ENCODE results near the gene EHF. TPM values are rescaled to one million over a fixed set of nuclear protein-coding genes. Genes with fewer than 3 reads are reported as not detected.
A peak's percentile ranks its signal among the peaks of the same experiment; 100 is the strongest.

EHF gene
- total and polyA plus RNA-seq, 2 of the 13 experiments (the other 11 are each of a cell fraction or from before 2014, with no cell fraction given), result 0.04 to 0.46 TPM

GRCh38 chr11:34654483-34655334 is 33.8 kb downstream of the EHF start (continued):
- TF ChIP-seq, protein P1, sequence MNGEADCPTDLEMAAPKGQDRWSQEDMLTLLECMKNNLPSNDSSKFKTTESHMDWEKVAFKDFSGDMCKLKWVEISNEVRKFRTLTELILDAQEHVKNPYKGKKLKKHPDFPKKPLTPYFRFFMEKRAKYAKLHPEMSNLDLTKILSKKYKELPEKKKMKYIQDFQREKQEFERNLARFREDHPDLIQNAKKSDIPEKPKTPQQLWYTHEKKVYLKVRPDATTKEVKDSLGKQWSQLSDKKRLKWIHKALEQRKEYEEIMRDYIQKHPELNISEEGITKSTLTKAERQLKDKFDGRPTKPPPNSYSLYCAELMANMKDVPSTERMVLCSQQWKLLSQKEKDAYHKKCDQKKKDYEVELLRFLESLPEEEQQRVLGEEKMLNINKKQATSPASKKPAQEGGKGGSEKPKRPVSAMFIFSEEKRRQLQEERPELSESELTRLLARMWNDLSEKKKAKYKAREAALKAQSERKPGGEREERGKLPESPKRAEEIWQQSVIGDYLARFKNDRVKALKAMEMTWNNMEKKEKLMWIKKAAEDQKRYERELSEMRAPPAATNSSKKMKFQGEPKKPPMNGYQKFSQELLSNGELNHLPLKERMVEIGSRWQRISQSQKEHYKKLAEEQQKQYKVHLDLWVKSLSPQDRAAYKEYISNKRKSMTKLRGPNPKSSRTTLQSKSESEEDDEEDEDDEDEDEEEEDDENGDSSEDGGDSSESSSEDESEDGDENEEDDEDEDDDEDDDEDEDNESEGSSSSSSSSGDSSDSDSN (CRISPR knock-in tag; IDR thresholded peaks at IDR 0.05), result peak; percentile 24; the same call in 1 of the 2 replicates
- TF ChIP-seq IKZF1 (IDR thresholded peaks at IDR 0.05), result no peak
- TF ChIP-seq, protein P2, sequence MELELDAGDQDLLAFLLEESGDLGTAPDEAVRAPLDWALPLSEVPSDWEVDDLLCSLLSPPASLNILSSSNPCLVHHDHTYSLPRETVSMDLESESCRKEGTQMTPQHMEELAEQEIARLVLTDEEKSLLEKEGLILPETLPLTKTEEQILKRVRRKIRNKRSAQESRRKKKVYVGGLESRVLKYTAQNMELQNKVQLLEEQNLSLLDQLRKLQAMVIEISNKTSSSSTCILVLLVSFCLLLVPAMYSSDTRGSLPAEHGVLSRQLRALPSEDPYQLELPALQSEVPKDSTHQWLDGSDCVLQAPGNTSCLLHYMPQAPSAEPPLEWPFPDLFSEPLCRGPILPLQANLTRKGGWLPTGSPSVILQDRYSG (CRISPR knock-in tag; IDR thresholded peaks at IDR 0.05), result no peak
- TF ChIP-seq ZBTB25 (CRISPR knock-in tag; IDR thresholded peaks at IDR 0.05), result peak; percentile 72; the same call in 1 of the 2 replicates
- TF ChIP-seq ZNF720 (CRISPR knock-in tag; IDR thresholded peaks at IDR 0.05), result no peak
- no peak for TF ChIP-seq ZZZ3 (CRISPR knock-in tag; IDR thresholded peaks at IDR 0.05; ENCODE audit: borderline replicate concordance)
- peak; percentile 57; the same call in 1 of the 2 replicates for TF ChIP-seq BORCS8-MEF2B (CRISPR knock-in tag; IDR thresholded peaks at IDR 0.05)
- TF ChIP-seq CC2D1A (CRISPR knock-in tag; IDR thresholded peaks at IDR 0.05), result no peak
- no peak for TF ChIP-seq TEAD2 (CRISPR knock-in tag; IDR thresholded peaks at IDR 0.05)
- peak; percentile 61; the same call in 1 of the 2 replicates for TF ChIP-seq ZBTB49 (CRISPR knock-in tag; IDR thresholded peaks at IDR 0.05; ENCODE audit: borderline replicate concordance)
- TF ChIP-seq CBX1 (IDR thresholded peaks at IDR 0.05; ENCODE audit: low read depth), result no peak
- TF ChIP-seq DDIT3 (CRISPR knock-in tag; IDR thresholded peaks at IDR 0.05), result peak; percentile 75; the same call in 1 of the 2 replicates
- TF ChIP-seq NKX3-1 (CRISPR knock-in tag; IDR thresholded peaks at IDR 0.05), result peak; percentile 80
- no peak for TF ChIP-seq KLF9 (CRISPR knock-in tag; IDR thresholded peaks at IDR 0.05; ENCODE audit: low read depth)
- TF ChIP-seq ZFP36L1 (CRISPR knock-in tag; IDR thresholded peaks at IDR 0.05), result no peak
- TF ChIP-seq PHF20 (CRISPR knock-in tag; IDR thresholded peaks at IDR 0.05), result no peak
- peak; percentile 87 for TF ChIP-seq U2AF1 (optimal IDR thresholded peaks at IDR 0.05; ENCODE audit: low read depth, low read length)
- no peak for TF ChIP-seq ZNF550 (CRISPR knock-in tag; IDR thresholded peaks at IDR 0.05; ENCODE audit: borderline replicate concordance)
- peak; percentile 2; the same call in 1 of the 2 replicates for TF ChIP-seq NFE2L2 (IDR thresholded peaks at IDR 0.05; ENCODE audit: low read length)
- TF ChIP-seq RFX3 (CRISPR knock-in tag; IDR thresholded peaks at IDR 0.05), result peak; percentile 63
- TF ChIP-seq CBFB (CRISPR knock-in tag; IDR thresholded peaks at IDR 0.05), result peak; percentile 78; the same call in 1 of the 2 replicates
- no peak for TF ChIP-seq JARID2 (CRISPR knock-in tag; IDR thresholded peaks at IDR 0.05; ENCODE audit: insufficient replicate concordance)
- no peak for TF ChIP-seq NCOA1 (CRISPR knock-in tag; IDR thresholded peaks at IDR 0.05)
- TF ChIP-seq ZNF343 (CRISPR knock-in tag; IDR thresholded peaks at IDR 0.05), result 0 out of 2 replicates have a peak, but pooled peaks have one; percentile 39

All from HepG2 (cell line).